PC-9 (cell line): Measurements from ENCODE around the gene OR6B1.

Experiments
- EZH2 ChIP-seq: fragments of 200-600 bp; sonication (generic); IDR thresholded peaks from 2 replicates; pipeline ENCODE4 v1.8.0; 2017; ENCODE audit warnings: antibody characterized with exemption, low read depth
- TF ChIP-seq, protein P1 (sequence below): fragments of 200-600 bp; sonication (generic); conservative IDR thresholded peaks from 2 replicates; pipeline ENCODE4 v1.6.1; 2017; ENCODE audit warnings: mixed run types, antibody characterized with exemption, mild to moderate bottlenecking, moderate library complexity

DNA sequence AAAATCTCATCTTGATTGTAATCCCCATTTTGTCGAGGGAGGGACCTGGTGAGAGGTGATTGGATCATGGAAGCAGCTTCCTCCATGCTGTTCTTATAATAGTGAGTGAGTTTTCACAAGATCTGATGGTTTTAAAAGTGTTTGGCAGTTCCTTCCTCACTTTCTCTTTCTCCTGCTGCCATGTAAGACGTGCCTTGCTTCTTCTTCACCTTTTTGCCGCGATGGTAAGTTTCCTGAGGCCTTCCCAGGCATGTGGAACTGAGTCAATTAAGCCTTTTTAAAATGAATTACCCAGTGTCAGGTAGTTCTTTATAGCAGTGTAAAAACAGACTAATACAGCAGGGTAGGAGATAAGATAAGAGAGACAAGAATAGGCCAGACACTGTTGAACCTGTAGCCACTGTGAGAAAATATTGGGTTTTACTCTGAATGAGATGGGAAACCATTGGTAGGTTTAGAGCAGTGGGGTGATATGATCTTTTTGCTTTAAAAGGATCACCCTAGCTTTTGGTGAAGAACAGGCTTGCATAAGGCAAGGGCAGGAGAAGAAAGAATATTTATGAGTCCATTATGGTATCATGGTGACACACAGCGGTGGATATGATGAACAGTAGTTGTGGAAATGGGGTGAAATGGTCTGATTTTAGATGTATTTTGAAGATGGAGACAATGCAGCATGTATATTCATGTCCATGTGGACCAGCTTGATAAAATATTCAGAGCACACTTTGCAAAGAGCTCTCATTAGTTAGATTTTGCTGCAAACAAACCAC lies 11.5 kb downstream of the OR6B1 start:
- TF ChIP-seq, protein P1, sequence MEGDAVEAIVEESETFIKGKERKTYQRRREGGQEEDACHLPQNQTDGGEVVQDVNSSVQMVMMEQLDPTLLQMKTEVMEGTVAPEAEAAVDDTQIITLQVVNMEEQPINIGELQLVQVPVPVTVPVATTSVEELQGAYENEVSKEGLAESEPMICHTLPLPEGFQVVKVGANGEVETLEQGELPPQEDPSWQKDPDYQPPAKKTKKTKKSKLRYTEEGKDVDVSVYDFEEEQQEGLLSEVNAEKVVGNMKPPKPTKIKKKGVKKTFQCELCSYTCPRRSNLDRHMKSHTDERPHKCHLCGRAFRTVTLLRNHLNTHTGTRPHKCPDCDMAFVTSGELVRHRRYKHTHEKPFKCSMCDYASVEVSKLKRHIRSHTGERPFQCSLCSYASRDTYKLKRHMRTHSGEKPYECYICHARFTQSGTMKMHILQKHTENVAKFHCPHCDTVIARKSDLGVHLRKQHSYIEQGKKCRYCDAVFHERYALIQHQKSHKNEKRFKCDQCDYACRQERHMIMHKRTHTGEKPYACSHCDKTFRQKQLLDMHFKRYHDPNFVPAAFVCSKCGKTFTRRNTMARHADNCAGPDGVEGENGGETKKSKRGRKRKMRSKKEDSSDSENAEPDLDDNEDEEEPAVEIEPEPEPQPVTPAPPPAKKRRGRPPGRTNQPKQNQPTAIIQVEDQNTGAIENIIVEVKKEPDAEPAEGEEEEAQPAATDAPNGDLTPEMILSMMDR: peak; percentile 60
- no peak for TF ChIP-seq EZH2
